Measurements from ENCODE around the gene KRTAP12-3.

KRTAP12-3 gene

DNA sequence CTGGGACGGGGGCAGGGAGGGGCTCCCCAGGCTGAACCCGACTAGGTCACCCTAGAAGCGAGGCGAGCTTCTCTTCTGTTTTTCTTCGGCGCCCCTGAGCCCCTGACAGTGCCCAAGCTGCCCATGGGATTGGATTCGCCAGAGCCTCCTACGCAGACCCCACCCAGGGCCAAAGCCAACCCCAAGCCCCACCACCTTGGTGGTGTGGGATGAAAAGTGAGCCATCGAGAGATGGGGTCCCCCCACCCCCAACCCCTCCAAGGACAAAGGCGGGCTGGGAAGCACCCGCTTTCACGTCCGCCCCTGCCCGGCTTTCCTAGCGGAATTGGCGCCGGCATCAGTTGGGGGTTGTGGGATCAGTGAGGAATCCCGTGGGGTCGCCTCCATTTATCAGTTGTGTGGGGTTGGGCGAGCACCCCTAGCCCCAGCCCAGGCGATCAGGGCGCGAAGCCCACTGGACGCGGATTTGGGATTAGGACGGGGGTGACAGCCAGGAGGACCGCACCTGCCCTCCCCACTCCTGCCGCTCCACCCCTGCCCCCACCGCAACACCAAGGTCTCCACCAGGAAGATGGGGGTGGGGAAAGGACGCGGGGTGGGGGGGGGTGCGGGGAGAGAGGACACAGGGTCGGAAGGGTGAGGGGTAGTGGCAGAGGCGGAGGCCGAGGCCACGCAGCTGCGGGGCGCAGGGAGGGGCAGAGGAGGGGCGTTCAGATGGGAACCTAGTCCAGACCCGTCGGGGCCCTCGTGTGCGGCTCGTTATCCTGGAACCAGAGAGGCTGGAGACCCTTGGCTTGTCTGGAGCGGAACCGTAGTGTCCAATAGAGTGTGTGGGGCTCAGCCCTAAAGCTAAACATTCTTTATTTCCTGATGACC lies 49.2 kb downstream of the KRTAP12-3 start:
- Mint-ChIP-seq H3K27me3 (peaks cover 92% of the 10 kb centered on the region), H3K9me3 (peaks cover 10% of the 10 kb centered on the region), H3K27ac (no peak overlapping the region), H3K36me3 (ENCODE audit: low read depth) (peaks cover 6% of the 10 kb centered on the region), H3K4me1 (ENCODE audit: low read depth) (peaks cover 32% of the 10 kb centered on the region), H3K4me3 (no peak overlapping the region)
- no peak for DNase-seq

Measured in activated T-cell treated with anti-CD3 and anti-CD28 coated beads, Interleukin-2, amount 50 U/mL, for 24 hours (primary cell).